Upper lobe of left lung (tissue), 6 donors: ENCODE data around the gene HNRNPLL. TPM values are rescaled to one million over a fixed set of nuclear protein-coding genes. Genes with fewer than 3 reads are reported as not detected.

Source experiments
- ATAC-seq, 2 donors: fragments of 200-7000 bp; cut with Tn5 transposase; one replicate each; pipeline ENCODE4 v1.9.1; 2022; ENCODE audit warnings: mild to moderate bottlenecking in 2 of 2, moderate library complexity in 2 of 2; ENCODE audit not compliant: low FRiP score in 2 of 2
- DNase-seq, 2 donors: peaks; one replicate each; pipeline ENCODE4 v3.0.0-alpha.2; 2019 to 2020
- H3K27ac ChIP-seq, 4 donors: fragments of 200-600 bp; sonication (generic); one replicate each; pipeline ENCODE4 v1.5.1; 2016 to 2019
- H3K27me3 ChIP-seq, 4 donors: fragments of 200-600 bp; sonication (generic); one replicate each; pipeline ENCODE4 v1.5.1; 2017 to 2019
- H3K36me3 ChIP-seq, 4 donors: fragments of 200-600 bp; sonication (generic); one replicate each; pipeline ENCODE4 v1.5.1; 2016 to 2019
- H3K4me1 ChIP-seq, 4 donors: fragments of 200-600 bp; sonication (generic); one replicate each; pipeline ENCODE4 v1.5.1; 2018 to 2019
- H3K4me3 ChIP-seq, 4 donors: fragments of 200-600 bp; sonication (generic); one replicate each; pipeline ENCODE4 v1.5.1; 2017 to 2019; ENCODE audit warnings: mild to moderate bottlenecking in 2 of 4, moderate library complexity in 1 of 4
- H3K9me3 ChIP-seq, 4 donors: fragments of 200-600 bp; sonication (generic); one replicate each; pipeline ENCODE4 v1.5.1; 2018 to 2019
- EP300 ChIP-seq, 4 donors: sonication (generic); formaldehyde crosslinking; IDR thresholded peaks; one replicate each; pipeline ENCODE4 v1.5.1; 2017; ENCODE audit warnings: antibody characterized with exemption in 4 of 4, control low read depth in 2 of 4
- POLR2A ChIP-seq, 4 donors: fragments of 450-650 bp; IDR thresholded peaks; one replicate each; pipeline ENCODE4 v1.5.1; 2016 to 2017; ENCODE audit warnings: antibody characterized with exemption in 4 of 4, mild to moderate bottlenecking in 2 of 4
- POLR2AphosphoS5 ChIP-seq, 2 donors: sonication (generic); formaldehyde crosslinking; IDR thresholded peaks; one replicate each; pipeline ENCODE4 v1.5.1; 2017; ENCODE audit warnings: antibody characterized with exemption in 2 of 2
- whole genome bisulfite sequencing, 2 donors: methylation state at CpG; one replicate each; pipeline ENCODE4 v1.1.5; 2017 to 2018; 5-methylcytosine and 5-hydroxymethylcytosine counted together
- total RNA-seq, 6 donors: library from RNA; depleted of rRNA in 4 of 6; stranded (reverse); fragments of >200 nt in 4 of 6; gene quantifications; one replicate each; pipeline versions ENCODE4 v1.1.0 to v1.2.1, GENCODE V29; 2016 to 2021
- TF ChIP-seq, protein P1 (sequence below), 6 experiments: fragments of 450-650 bp in 4 of 6; fragments of 200-600 bp in 2 of 6; sonication (generic) in 2 of 6; IDR thresholded peaks; one replicate each; pipeline ENCODE4 v1.5.1; 2016 to 2019; ENCODE audit warnings: antibody characterized with exemption in 6 of 6
- donor health status: DM: no; HTN: no; CAD: no; lungs with moderate emphysema.
- donor health status: DM: no; HTN: yes; CAD: no; lungs with severe emphysema.

The HNRNPLL gene
- total RNA-seq, 6 donors from 2014 or later: 41.0 to 71.3 (median 46.2) TPM

DNA sequence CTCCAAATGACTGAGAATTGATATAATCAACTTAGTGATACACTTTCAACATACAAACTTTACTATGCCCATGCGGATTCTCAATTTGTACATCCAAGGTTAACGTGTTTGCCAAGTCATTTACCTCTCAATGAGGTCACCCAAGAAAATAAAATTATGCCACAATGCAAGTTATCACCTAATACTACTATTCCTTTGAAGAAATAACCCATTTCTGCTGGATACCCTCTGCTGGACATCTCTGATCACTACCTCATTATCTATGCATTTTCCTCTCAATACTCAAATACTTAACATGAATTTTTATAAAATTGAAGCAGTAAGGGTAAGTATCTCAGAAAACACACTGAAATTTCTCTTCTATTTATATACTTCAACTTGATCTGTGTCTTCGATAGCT is 12.7 kb downstream of the HNRNPLL start:
- H3K27me3 ChIP-seq: no peaks in the 10 kb centered on the region
- peaks cover 0 to 11% (median 3%) of the 10 kb centered on the region in 4 donors for H3K36me3 ChIP-seq
- no peak overlapping the region for H3K27ac ChIP-seq
- no peak overlapping the region for H3K4me3 ChIP-seq
- WGBS, 2 donors: 90 to 92% methylated on average over 3 of the region's 3 CpGs
- no peak for ATAC-seq
- no peaks in the 10 kb centered on the region for H3K9me3 ChIP-seq
- H3K4me1 ChIP-seq: peaks cover 25 to 49% (median 26%) of the 10 kb centered on the region in 4 donors
- DNase-seq: no peak
- TF ChIP-seq POLR2A (IDR thresholded peaks at IDR 0.05) (no peak), POLR2AphosphoS5 (IDR thresholded peaks at IDR 0.05) (no peak), EP300 (IDR thresholded peaks at IDR 0.05) (no peak)
- TF ChIP-seq, protein P1, sequence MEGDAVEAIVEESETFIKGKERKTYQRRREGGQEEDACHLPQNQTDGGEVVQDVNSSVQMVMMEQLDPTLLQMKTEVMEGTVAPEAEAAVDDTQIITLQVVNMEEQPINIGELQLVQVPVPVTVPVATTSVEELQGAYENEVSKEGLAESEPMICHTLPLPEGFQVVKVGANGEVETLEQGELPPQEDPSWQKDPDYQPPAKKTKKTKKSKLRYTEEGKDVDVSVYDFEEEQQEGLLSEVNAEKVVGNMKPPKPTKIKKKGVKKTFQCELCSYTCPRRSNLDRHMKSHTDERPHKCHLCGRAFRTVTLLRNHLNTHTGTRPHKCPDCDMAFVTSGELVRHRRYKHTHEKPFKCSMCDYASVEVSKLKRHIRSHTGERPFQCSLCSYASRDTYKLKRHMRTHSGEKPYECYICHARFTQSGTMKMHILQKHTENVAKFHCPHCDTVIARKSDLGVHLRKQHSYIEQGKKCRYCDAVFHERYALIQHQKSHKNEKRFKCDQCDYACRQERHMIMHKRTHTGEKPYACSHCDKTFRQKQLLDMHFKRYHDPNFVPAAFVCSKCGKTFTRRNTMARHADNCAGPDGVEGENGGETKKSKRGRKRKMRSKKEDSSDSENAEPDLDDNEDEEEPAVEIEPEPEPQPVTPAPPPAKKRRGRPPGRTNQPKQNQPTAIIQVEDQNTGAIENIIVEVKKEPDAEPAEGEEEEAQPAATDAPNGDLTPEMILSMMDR (IDR thresholded peaks at IDR 0.05): no peak

DNA sequence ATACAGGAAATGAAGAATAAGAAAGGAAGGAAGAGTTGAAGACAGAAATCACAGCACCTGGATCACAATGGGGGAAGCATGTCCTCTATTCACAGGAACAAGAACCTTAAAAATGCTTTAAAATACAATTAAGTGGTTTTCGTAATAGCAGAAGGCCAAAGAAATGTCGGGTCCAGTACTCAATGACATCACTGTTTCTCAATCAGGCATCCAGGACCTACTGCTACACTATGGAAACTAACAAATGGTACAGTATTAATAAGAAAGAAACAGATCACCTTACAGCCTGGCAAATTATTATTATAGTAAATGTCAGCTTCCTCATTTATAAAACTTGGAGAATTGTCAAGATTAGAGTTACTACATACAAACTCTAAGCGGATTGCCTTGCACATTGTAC is 15.8 kb downstream of the HNRNPLL start:
- peaks cover 0 to 24% (median 3%) of the 10 kb centered on the region in 4 donors for H3K36me3 ChIP-seq
- H3K9me3 ChIP-seq: no peaks in the 10 kb centered on the region
- DNase-seq (no peak), ATAC-seq (no peak)
- TF ChIP-seq POLR2AphosphoS5 (IDR thresholded peaks at IDR 0.05) (no peak), POLR2A (IDR thresholded peaks at IDR 0.05) (no peak), EP300 (IDR thresholded peaks at IDR 0.05) (no peak)
- TF ChIP-seq, protein P1 (IDR thresholded peaks at IDR 0.05): no peak
- no peak overlapping the region for H3K27ac ChIP-seq
- no peaks in the 10 kb centered on the region for H3K27me3 ChIP-seq
- WGBS, 2 donors: 50 to 51% methylated on average over 3 of the region's 3 CpGs
- H3K4me1 ChIP-seq: peaks cover 14 to 29% (median 19%) of the 10 kb centered on the region in 4 donors
- H3K4me3 ChIP-seq: no peak overlapping the region

DNA sequence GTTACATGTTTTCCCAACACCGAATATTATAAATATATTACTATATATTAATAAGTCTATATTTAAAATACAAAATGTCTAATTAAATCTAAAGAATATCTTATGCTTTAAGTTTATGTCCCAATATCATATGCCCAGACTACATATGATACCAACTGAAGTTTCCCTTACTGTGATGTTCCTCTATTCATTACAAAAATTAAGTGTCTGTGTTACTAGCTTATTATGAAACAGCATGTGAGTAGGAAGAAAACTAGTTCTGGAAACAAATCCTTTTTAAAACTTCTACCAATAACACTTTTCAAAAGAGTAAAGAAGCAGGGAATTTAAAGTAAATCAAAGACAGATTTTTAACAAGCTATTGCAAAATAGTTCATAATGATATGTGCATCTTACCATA is 17.8 kb downstream of the HNRNPLL start:
- Histone ChIP-seq H3K9me3 (no peaks in the 10 kb centered on the region), H3K27me3 (no peaks in the 10 kb centered on the region), H3K4me3 (no peak overlapping the region), H3K27ac (no peak overlapping the region), H3K4me1 (peaks cover 5 to 21% (median 9%) of the 10 kb centered on the region in 4 donors), H3K36me3 (peaks cover 3 to 29% (median 6%) of the 10 kb centered on the region in 4 donors)
- no peak for DNase-seq
- 91 to 94% methylated on average over 1 of the region's 1 CpG for WGBS, 2 donors
- TF ChIP-seq, protein P1 (IDR thresholded peaks at IDR 0.05): no peak
- TF ChIP-seq POLR2AphosphoS5 (IDR thresholded peaks at IDR 0.05) (no peak), EP300 (IDR thresholded peaks at IDR 0.05) (no peak), POLR2A (IDR thresholded peaks at IDR 0.05) (no peak)
- no peak for ATAC-seq

DNA sequence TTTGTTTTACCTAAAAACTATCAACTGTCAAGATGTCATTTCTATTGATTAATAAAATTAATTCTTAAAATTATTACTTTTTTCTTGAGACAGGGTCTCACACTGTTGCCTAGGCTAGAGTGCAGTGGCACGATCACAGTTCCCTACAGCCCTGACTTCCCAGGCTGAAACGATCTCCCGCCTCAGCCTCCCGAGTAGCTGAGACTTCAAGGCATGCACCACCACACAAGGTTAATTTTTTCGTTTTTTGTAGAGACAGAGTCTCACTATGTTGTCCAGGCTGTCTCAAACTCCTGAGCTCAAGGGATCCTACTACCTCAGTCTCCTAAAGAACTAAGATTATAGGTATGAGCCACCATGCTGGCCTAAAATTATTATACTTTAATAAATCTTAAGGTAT is 18.7 kb downstream of the HNRNPLL start:
- Histone ChIP-seq H3K4me1 (peaks cover 5 to 21% (median 9%) of the 10 kb centered on the region in 4 donors), H3K9me3 (no peaks in the 10 kb centered on the region), H3K27ac (no peak overlapping the region), H3K27me3 (no peaks in the 10 kb centered on the region), H3K36me3 (peaks cover 3 to 31% (median 6%) of the 10 kb centered on the region in 4 donors), H3K4me3 (no peak overlapping the region)
- 92 to 94% methylated on average over 5 of the region's 5 CpGs for WGBS, 2 donors
- no peak for TF ChIP-seq POLR2AphosphoS5 (IDR thresholded peaks at IDR 0.05)
- no peak for TF ChIP-seq POLR2A (IDR thresholded peaks at IDR 0.05)
- TF ChIP-seq, protein P1 (IDR thresholded peaks at IDR 0.05): no peak
- TF ChIP-seq EP300 (IDR thresholded peaks at IDR 0.05): no peak
- DNase-seq: no peak
- no peak for ATAC-seq

DNA sequence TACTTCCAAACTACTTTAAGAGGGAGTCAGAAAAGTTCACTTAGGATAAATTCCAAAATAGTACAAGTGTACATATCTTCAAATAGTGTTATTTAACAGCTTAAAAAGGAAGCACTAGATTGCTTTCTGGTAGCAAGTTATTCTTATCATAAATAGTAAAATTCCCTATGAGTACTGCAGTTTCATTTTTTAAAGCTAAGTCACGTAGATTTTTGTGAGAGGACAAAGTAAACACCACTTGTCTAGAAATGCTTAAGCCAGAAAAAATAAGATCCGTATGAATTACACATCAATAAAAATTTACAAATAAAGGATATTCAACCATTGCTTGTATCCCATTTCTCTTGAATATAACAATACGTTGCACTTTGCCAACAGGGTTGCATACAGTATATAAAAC is 19.2 kb downstream of the HNRNPLL start:
- no peak overlapping the region for H3K4me3 ChIP-seq
- H3K36me3 ChIP-seq: peaks cover 3 to 31% (median 6%) of the 10 kb centered on the region in 4 donors
- H3K4me1 ChIP-seq: peaks cover 5 to 21% (median 9%) of the 10 kb centered on the region in 4 donors
- TF ChIP-seq EP300 (IDR thresholded peaks at IDR 0.05) (no peak), POLR2AphosphoS5 (IDR thresholded peaks at IDR 0.05) (no peak), POLR2A (IDR thresholded peaks at IDR 0.05) (no peak)
- TF ChIP-seq, protein P1 (IDR thresholded peaks at IDR 0.05): no peak
- H3K27ac ChIP-seq: no peak overlapping the region
- WGBS, 2 donors: 67% methylated on average over 3 of the region's 3 CpGs
- no peaks in the 10 kb centered on the region for H3K27me3 ChIP-seq
- ATAC-seq (no peak), DNase-seq (no peak)
- H3K9me3 ChIP-seq: no peaks in the 10 kb centered on the region
